Measurements from ENCODE around the gene FIS1.

Gene FIS1

DNA sequence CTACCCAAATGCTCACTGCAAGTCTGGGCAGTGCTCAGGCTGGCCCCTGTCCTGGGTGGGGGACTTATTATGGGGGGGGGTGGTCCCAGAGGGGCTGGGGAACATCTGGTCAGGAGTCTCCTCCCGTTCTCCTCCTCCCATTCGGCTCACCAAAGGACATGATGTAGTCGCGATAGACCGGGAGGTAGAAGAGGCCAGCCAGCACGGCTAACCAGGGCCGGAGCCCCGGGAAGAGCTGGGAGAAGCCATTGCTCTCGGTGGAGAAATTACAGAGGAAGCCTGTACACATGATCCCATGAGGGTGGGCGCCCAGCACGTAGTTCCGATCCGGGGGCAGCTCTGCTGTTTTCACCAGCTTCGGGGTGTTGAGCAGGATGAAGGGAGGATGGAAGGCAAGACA is 46.4 kb downstream of the FIS1 start:
- Mint-ChIP-seq H3K4me1 (ENCODE audit: low read depth) (peaks cover 3% of the 10 kb centered on the region), H3K27ac (no peak overlapping the region), H3K9me3 (no peaks in the 10 kb centered on the region), H3K36me3 (ENCODE audit: low read depth) (no peaks in the 10 kb centered on the region), H3K4me3 (no peak overlapping the region), H3K27me3 (ENCODE audit: low read depth) (peaks cover 33% of the 10 kb centered on the region)
- DNase-seq (ENCODE audit: low spot score), result no peak

GRCh38 chr7:101197991-101198390 is 46.9 kb downstream of the FIS1 start:
- H3K4me3 Mint-ChIP-seq, result no peak overlapping the region
- DNase-seq (ENCODE audit: low spot score), result no peak
- H3K36me3 Mint-ChIP-seq (ENCODE audit: low read depth), result no peaks in the 10 kb centered on the region
- H3K27me3 Mint-ChIP-seq (ENCODE audit: low read depth), result peaks cover 32% of the 10 kb centered on the region
- H3K27ac Mint-ChIP-seq, result no peak overlapping the region
- H3K4me1 Mint-ChIP-seq (ENCODE audit: low read depth), result peaks cover 3% of the 10 kb centered on the region
- no peaks in the 10 kb centered on the region for H3K9me3 Mint-ChIP-seq

DNA sequence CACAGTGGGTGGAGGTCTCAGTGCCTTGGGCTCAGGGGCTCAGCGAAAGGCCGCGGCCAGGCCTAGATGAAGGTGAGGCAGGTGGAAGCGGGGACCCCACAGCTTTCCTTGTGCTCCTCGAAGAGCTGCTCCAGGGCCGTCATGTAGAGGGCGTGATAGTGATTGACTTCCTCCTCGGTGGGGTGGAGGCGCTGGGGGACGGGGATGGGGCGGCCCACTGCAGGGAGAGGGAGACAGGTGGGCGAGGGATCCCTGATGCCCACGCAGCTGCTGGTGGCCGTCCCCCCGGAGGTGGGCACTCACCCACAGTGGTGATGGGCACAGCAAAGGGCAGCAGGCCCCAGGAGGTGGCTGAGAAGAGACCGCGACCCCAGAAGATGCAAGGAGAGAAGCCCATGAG is 49.0 kb downstream of the FIS1 start:
- H3K27ac Mint-ChIP-seq, result no peak overlapping the region
- no peaks in the 10 kb centered on the region for H3K36me3 Mint-ChIP-seq (ENCODE audit: low read depth)
- H3K4me1 Mint-ChIP-seq (ENCODE audit: low read depth), result peaks cover 2% of the 10 kb centered on the region
- no peak overlapping the region for H3K4me3 Mint-ChIP-seq
- DNase-seq (ENCODE audit: low spot score), result no peak
- no peaks in the 10 kb centered on the region for H3K9me3 Mint-ChIP-seq
- H3K27me3 Mint-ChIP-seq (ENCODE audit: low read depth), result peaks cover 15% of the 10 kb centered on the region

Measured in T-helper 2 cell treated with Interferon-gamma antibody and Interleukin-4, amounts not matched to agents 5 μg/mL and 100 μg/mL, for 36 hours (primary cell).